ENCODE measurements around the gene ASGR2. TPM values are rescaled to one million over a fixed set of nuclear protein-coding genes. Genes with fewer than 3 reads are reported as not detected.

ASGR2 gene
- total and polyA plus RNA-seq, 2 of the 13 experiments (the other 11 are each of a cell fraction or from before 2014, with no cell fraction given) = 320 to 754 TPM

DNA sequence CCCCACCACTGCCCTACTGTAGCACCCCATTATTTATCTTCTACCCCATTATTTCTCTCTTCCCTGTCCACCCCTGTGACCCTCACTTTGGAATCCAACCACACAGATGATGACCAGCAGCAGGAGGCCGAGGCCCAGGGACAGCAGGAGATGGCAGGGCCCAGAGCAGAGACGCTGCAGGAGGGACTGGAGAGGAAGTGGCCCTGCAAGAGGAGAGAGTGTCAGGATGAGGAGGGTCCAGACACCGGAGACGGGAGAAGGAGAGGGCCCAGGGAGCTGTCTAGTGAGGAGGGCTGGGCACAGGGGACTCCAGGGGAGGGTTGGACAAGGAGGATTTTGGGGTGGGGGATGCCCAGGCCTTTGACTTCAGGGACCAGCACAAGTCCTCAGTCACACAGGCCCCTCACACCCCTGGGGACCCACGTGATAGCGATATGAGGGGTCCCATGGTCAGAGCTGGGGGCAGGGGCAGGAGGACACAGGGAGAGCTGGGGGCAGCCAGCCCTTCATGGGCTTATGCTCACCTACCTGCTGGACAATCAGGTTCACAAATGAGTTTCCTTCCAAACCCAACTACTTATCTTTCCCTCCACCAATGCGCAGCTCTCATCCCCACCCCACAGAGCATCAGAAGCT is 36.6 kb downstream of the ASGR2 start:
- TF ChIP-seq, protein P1, sequence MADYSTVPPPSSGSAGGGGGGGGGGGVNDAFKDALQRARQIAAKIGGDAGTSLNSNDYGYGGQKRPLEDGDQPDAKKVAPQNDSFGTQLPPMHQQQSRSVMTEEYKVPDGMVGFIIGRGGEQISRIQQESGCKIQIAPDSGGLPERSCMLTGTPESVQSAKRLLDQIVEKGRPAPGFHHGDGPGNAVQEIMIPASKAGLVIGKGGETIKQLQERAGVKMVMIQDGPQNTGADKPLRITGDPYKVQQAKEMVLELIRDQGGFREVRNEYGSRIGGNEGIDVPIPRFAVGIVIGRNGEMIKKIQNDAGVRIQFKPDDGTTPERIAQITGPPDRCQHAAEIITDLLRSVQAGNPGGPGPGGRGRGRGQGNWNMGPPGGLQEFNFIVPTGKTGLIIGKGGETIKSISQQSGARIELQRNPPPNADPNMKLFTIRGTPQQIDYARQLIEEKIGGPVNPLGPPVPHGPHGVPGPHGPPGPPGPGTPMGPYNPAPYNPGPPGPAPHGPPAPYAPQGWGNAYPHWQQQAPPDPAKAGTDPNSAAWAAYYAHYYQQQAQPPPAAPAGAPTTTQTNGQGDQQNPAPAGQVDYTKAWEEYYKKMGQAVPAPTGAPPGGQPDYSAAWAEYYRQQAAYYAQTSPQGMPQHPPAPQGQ (CRISPR knock-in tag; IDR thresholded peaks at IDR 0.05; ENCODE audit: borderline replicate concordance) = no peak
- intact Hi-C loops (cut with micrococcal nuclease; ENCODE audit: unreplicated experiment) (no loop called here), in situ Hi-C loops (cut with HindIII; ENCODE audit: extremely low pct_ligation_motif_present, low pct_unique_long_range_greater_than_20kb) (no loop called here)
- no peaks in the 10 kb centered on the region for H4K20me1 ChIP-seq (ENCODE audit: insufficient read depth, low read length)
- ATAC-seq (no peak; the same call in 2 of the 3 replicates), DNase-seq (ENCODE audit: low spot score) (no peak), FAIRE-seq (no peak)
- no peaks in the 10 kb centered on the region for H3K79me2 ChIP-seq (ENCODE audit: insufficient read depth, low read length)
- 62% methylated on average over 5 of the region's 7 CpGs for WGBS (ENCODE audit: low lambda C conversion rate)
- H3K4me1 ChIP-seq (ENCODE audit: insufficient read depth, low read length) = no peaks in the 10 kb centered on the region
- no peak overlapping the region for H3K4me3 ChIP-seq (replicated peaks in 1 of 3; ENCODE audit: insufficient read depth in 1 of 3, low read depth in 2 of 3, low read length in 3 of 3)
- H3K27ac ChIP-seq (ENCODE audit: extremely low read length, insufficient read depth, low read length) = no peak overlapping the region
- H3K9ac ChIP-seq (ENCODE audit: insufficient read depth, low read depth, low read length) = no peak overlapping the region
- no peak overlapping the region for H3K4me2 ChIP-seq (ENCODE audit: low read depth, low read length)
- H3K9me3 ChIP-seq (ENCODE audit: low read length) = no peaks in the 10 kb centered on the region
- CTCF ChIA-PET (ENCODE audit: low intra/inter-chr PET ratio, low total read pairs) = no interaction called here
- no peak overlapping the region for H2AFZ ChIP-seq (ENCODE audit: low read length)
- no TSS peak for BruUV-seq (replicated peaks)
- H3K27me3 ChIP-seq (ENCODE audit: control insufficient read depth in 1 of 2, insufficient read depth in 2 of 2, low read length in 2 of 2) = peaks cover 0 to 2% of the 10 kb centered on the region in 2 experiments; a peak in 3 of 5 replicates
- POLR2A ChIA-PET = interaction anchor here (1.5 to 1.7 kb wide), 2 partner anchors 10 to 37 kb away, joined by 3 to 5 read pairs; partner anchors contain the start of gene ASGR2
- no peaks in the 10 kb centered on the region for H3K36me3 ChIP-seq (replicated peaks in 1 of 2; ENCODE audit: control insufficient read depth in 1 of 2, insufficient read depth in 2 of 2, low read length in 2 of 2)

DNA sequence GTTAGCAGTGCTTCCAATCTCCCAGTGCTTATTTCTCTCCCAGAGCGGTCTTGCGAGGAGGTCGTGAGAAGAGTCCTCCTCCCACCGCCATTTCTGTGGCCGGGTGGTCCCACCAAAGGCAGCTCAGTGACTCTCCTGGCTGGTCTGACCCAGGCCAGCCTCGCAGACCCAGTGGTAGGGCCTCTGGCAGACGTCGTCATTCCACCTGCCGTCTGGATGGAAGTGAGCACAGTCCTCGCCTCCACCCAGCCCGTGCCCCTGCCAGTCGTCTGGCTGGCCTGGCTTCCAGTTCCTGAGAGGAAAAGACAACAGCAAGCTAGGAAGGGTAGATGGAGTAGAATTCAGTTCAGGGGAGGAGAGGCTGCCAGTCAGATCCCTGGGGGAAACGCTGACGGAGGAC is 39.7 kb downstream of the ASGR2 start:
- BruUV-seq (replicated peaks) = no TSS peak
- H3K79me2 ChIP-seq (ENCODE audit: insufficient read depth, low read length) = no peaks in the 10 kb centered on the region
- no peaks in the 10 kb centered on the region for H4K20me1 ChIP-seq (ENCODE audit: insufficient read depth, low read length)
- H3K9ac ChIP-seq (ENCODE audit: insufficient read depth, low read depth, low read length) = no peak overlapping the region
- CTCF ChIA-PET (ENCODE audit: low intra/inter-chr PET ratio, low total read pairs) = no interaction called here
- H3K27ac ChIP-seq (ENCODE audit: extremely low read length, insufficient read depth, low read length) = no peak overlapping the region
- no peak for ATAC-seq
- H3K9me3 ChIP-seq (ENCODE audit: low read length) = no peaks in the 10 kb centered on the region
- H2AFZ ChIP-seq (ENCODE audit: low read length) = no peak overlapping the region
- no peak for FAIRE-seq
- POLR2A ChIA-PET = interaction anchor here (1.4 kb wide), 1 partner anchor 39 kb away, joined by 3 read pairs; the partner anchor contains the start of gene ASGR2
- H3K36me3 ChIP-seq (replicated peaks in 1 of 2; ENCODE audit: control insufficient read depth in 1 of 2, insufficient read depth in 2 of 2, low read length in 2 of 2) = no peaks in the 10 kb centered on the region
- intact Hi-C loops (cut with micrococcal nuclease; ENCODE audit: unreplicated experiment) = no loop called here
- no peaks in the 10 kb centered on the region for H3K4me1 ChIP-seq (ENCODE audit: insufficient read depth, low read length)
- no peak overlapping the region for H3K4me3 ChIP-seq (replicated peaks in 1 of 3; ENCODE audit: insufficient read depth in 1 of 3, low read depth in 2 of 3, low read length in 3 of 3)
- WGBS (ENCODE audit: low lambda C conversion rate) = 61% methylated on average over 8 of the region's 14 CpGs
- DNase-seq (ENCODE audit: low spot score) = no peak
- in situ Hi-C loops (cut with HindIII; ENCODE audit: extremely low pct_ligation_motif_present, low pct_unique_long_range_greater_than_20kb) = no loop called here
- H3K4me2 ChIP-seq (ENCODE audit: low read depth, low read length) = no peak overlapping the region
- peaks cover 0 to 2% of the 10 kb centered on the region in 2 experiments; a peak in 3 of 5 replicates for H3K27me3 ChIP-seq (ENCODE audit: control insufficient read depth in 1 of 2, insufficient read depth in 2 of 2, low read length in 2 of 2)
- TF ChIP-seq PHB2 (IDR thresholded peaks at IDR 0.05; ENCODE audit: partially characterized antibody) = no peak
- TF ChIP-seq ZNF160 (CRISPR knock-in tag; IDR thresholded peaks at IDR 0.05) = no peak
- no peak for TF ChIP-seq ZNF101 (CRISPR knock-in tag; IDR thresholded peaks at IDR 0.05; ENCODE audit: borderline replicate concordance, low read depth)
- no peak for TF ChIP-seq ZMAT3 (CRISPR knock-in tag; conservative IDR thresholded peaks at IDR 0.05)
- TF ChIP-seq, protein P2, sequence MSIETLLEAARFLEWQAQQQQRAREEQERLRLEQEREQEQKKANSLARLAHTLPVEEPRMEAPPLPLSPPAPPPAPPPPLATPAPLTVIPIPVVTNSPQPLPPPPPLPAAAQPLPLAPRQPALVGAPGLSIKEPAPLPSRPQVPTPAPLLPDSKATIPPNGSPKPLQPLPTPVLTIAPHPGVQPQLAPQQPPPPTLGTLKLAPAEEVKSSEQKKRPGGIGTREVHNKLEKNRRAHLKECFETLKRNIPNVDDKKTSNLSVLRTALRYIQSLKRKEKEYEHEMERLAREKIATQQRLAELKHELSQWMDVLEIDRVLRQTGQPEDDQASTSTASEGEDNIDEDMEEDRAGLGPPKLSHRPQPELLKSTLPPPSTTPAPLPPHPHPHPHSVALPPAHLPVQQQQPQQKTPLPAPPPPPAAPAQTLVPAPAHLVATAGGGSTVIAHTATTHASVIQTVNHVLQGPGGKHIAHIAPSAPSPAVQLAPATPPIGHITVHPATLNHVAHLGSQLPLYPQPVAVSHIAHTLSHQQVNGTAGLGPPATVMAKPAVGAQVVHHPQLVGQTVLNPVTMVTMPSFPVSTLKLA (IDR thresholded peaks at IDR 0.05) = no peak
- TF ChIP-seq POLR2A (IDR thresholded peaks at IDR 0.05; ENCODE audit: insufficient read depth in 1 of 2, low read depth in 2 of 2, low read length in 2 of 2) = no peak
- no peak for TF ChIP-seq ZNF260 (CRISPR knock-in tag; IDR thresholded peaks at IDR 0.05; ENCODE audit: borderline replicate concordance, low read depth)
- TF ChIP-seq KAT8 (CRISPR knock-in tag; IDR thresholded peaks at IDR 0.05) = no peak
- no peak for TF ChIP-seq JUND (CRISPR knock-in tag; IDR thresholded peaks at IDR 0.05)
- TF ChIP-seq ZNF747 (CRISPR knock-in tag; IDR thresholded peaks at IDR 0.05; ENCODE audit: borderline replicate concordance) = no peak
